Astrocyte (in vitro differentiated cells and primary cell): ENCODE results near the gene NUBPL. TPM values are rescaled to one million over a fixed set of nuclear protein-coding genes. Genes with fewer than 3 reads are reported as not detected.
"Not testable (repeated sequence)": the region's sequence is repeated elsewhere in the genome, so short reads cannot be mapped to it uniquely, and the experiment has no call there.

Experiments
- DNase-seq: peaks from one replicate; pipeline ENCODE4 v3.0.0-alpha.2; 2010; ENCODE audit warnings: low read depth
- FAIRE-seq: peaks from 2 replicates; lab custom pipeline; 2011; peaks lifted over from hg19 to GRCh38; lab: Jason Lieb, UNC
- H2AFZ ChIP-seq: 2 replicates; pipeline ENCODE4 v1.6.0; 2012; ENCODE audit warnings: low read depth, low read length, inconsistent platforms
- H3K27ac ChIP-seq: 2 replicates; pipeline ENCODE4 v1.5.1; 2011; ENCODE audit warnings: low read depth, low read length, inconsistent platforms
- H3K27me3 ChIP-seq: 2 replicates; pipeline ENCODE4 v1.6.0; 2011; ENCODE audit warnings: low read length, inconsistent platforms; ENCODE audit not compliant: insufficient read depth
- H3K36me3 ChIP-seq: 2 replicates; pipeline ENCODE4 v1.5.1; 2011; ENCODE audit warnings: low read length, inconsistent platforms; ENCODE audit not compliant: insufficient read depth
- H3K4me1 ChIP-seq: 2 replicates; pipeline ENCODE4 v1.5.1; 2011; ENCODE audit warnings: low read length, inconsistent platforms; ENCODE audit not compliant: insufficient read depth
- H3K4me2 ChIP-seq: 2 replicates; pipeline ENCODE4 v1.6.0; 2012; ENCODE audit warnings: low read length, inconsistent platforms
- H3K4me3 ChIP-seq: 2 replicates; pipeline ENCODE4 v1.5.1; 2011; ENCODE audit warnings: low read depth, mild to moderate bottlenecking, low read length, inconsistent platforms; ENCODE audit not compliant: insufficient read depth
- H3K79me2 ChIP-seq: 2 replicates; pipeline ENCODE4 v1.6.0; 2012; ENCODE audit warnings: mild to moderate bottlenecking, low read length, inconsistent platforms; ENCODE audit not compliant: insufficient read depth
- H3K9ac ChIP-seq: 2 replicates; pipeline ENCODE4 v1.6.0; 2012; ENCODE audit warnings: mild to moderate bottlenecking, low read length, inconsistent platforms
- H3K9me3 ChIP-seq: 2 replicates; pipeline ENCODE4 v1.5.1; 2012; ENCODE audit warnings: low read depth, mild to moderate bottlenecking, low read length, inconsistent platforms; ENCODE audit not compliant: insufficient read depth
- H4K20me1 ChIP-seq: 2 replicates; pipeline ENCODE4 v1.6.0; 2012; ENCODE audit warnings: low read length, inconsistent platforms; ENCODE audit not compliant: insufficient read depth
- H3K27ac Mint-ChIP-seq: one replicate; pipeline ENCODE4 v1.8.0; 2021; ENCODE audit warnings: mild to moderate bottlenecking, mixed read lengths; ENCODE audit not compliant: unreplicated experiment
- H3K27me3 Mint-ChIP-seq: one replicate; pipeline ENCODE4 v1.8.0; 2021; ENCODE audit warnings: low read depth, mixed read lengths; ENCODE audit not compliant: unreplicated experiment
- H3K36me3 Mint-ChIP-seq: one replicate; pipeline ENCODE4 v1.8.0; 2021; ENCODE audit warnings: low read depth, mixed read lengths; ENCODE audit not compliant: unreplicated experiment
- H3K4me1 Mint-ChIP-seq: one replicate; pipeline ENCODE4 v1.8.0; 2021; ENCODE audit warnings: low read depth, mixed read lengths; ENCODE audit not compliant: unreplicated experiment
- H3K4me3 Mint-ChIP-seq: one replicate; pipeline ENCODE4 v1.8.0; 2021; ENCODE audit warnings: mild to moderate bottlenecking, moderate library complexity, mixed read lengths; ENCODE audit not compliant: unreplicated experiment
- H3K9me3 Mint-ChIP-seq: one replicate; pipeline ENCODE4 v1.8.0; 2021; ENCODE audit warnings: mild to moderate bottlenecking, mixed read lengths; ENCODE audit not compliant: unreplicated experiment
- CTCF ChIP-seq: IDR thresholded peaks from 2 replicates; pipeline ENCODE4 v1.5.1; 2011; ENCODE audit warnings: low read depth, mild to moderate bottlenecking, inconsistent platforms, low read length, moderate library complexity; ENCODE audit not compliant: insufficient read depth
- EZH2 ChIP-seq: IDR thresholded peaks from 2 replicates; pipeline ENCODE4 v1.6.1; 2012; ENCODE audit warnings: mild to moderate bottlenecking, low read length, inconsistent platforms; ENCODE audit not compliant: insufficient read depth
- total RNA-seq: library from RNA; stranded (reverse); gene quantifications from 2 replicates; pipeline ENCODE4 v1.2.1, GENCODE V29; 2021

Gene NUBPL
- total RNA-seq, 1 donor from 2014 or later = 9.0 TPM

- no peak for DNase-seq
- Mint-ChIP-seq H3K27ac (no peak overlapping the region), H3K4me3 (no peak overlapping the region), H3K27me3 (no peaks in the 10 kb centered on the region), H3K4me1 (no peaks in the 10 kb centered on the region), H3K9me3 (no peaks in the 10 kb centered on the region), H3K36me3 (no peaks in the 10 kb centered on the region)
- Histone ChIP-seq H3K27ac (no peak overlapping the region), H3K4me3 (no peak overlapping the region), H3K36me3 (no peaks in the 10 kb centered on the region), H4K20me1 (no peaks in the 10 kb centered on the region), H3K4me1 (no peaks in the 10 kb centered on the region), H3K9ac (no peak overlapping the region), H3K79me2 (no peaks in the 10 kb centered on the region), H3K9me3 (no peaks in the 10 kb centered on the region), H2AFZ (no peak overlapping the region), H3K27me3 (no peaks in the 10 kb centered on the region), H3K4me2 (no peak overlapping the region)
- TF ChIP-seq EZH2 (no peak), CTCF (no peak)
- FAIRE-seq = no peak
Observed at GRCh38 chr14:31788340-31788739, 227.1 kb downstream of the NUBPL start.

GRCh38 chr14:31792726-31793125 is 231.5 kb downstream of the NUBPL start:
- Histone ChIP-seq H3K9me3 (no peaks in the 10 kb centered on the region), H4K20me1 (no peaks in the 10 kb centered on the region), H3K79me2 (no peaks in the 10 kb centered on the region), H3K27me3 (no peaks in the 10 kb centered on the region), H3K4me1 (no peaks in the 10 kb centered on the region), H3K27ac (no peak overlapping the region), H3K4me2 (no peak overlapping the region), H3K9ac (no peak overlapping the region), H2AFZ (no peak overlapping the region), H3K4me3 (no peak overlapping the region), H3K36me3 (no peaks in the 10 kb centered on the region)
- Mint-ChIP-seq H3K4me3 (no peak overlapping the region), H3K27ac (no peak overlapping the region), H3K9me3 (no peaks in the 10 kb centered on the region), H3K4me1 (no peaks in the 10 kb centered on the region), H3K27me3 (no peaks in the 10 kb centered on the region), H3K36me3 (no peaks in the 10 kb centered on the region)
- no peak for DNase-seq
- no peak for FAIRE-seq
- TF ChIP-seq CTCF (no peak), EZH2 (no peak)

GRCh38 chr14:31797946-31798345 is 236.7 kb downstream of the NUBPL start:
- H3K4me3 Mint-ChIP-seq, H3K4me1 Mint-ChIP-seq, H3K36me3 Mint-ChIP-seq, H3K9me3 Mint-ChIP-seq, H3K4me3 ChIP-seq, H3K27me3 Mint-ChIP-seq, H3K4me1 ChIP-seq, H3K27ac ChIP-seq, DNase-seq, H2AFZ ChIP-seq, H3K79me2 ChIP-seq, H4K20me1 ChIP-seq, H3K27ac Mint-ChIP-seq, H3K27me3 ChIP-seq, H3K36me3 ChIP-seq, H3K9ac ChIP-seq, FAIRE-seq, H3K4me2 ChIP-seq, H3K9me3 ChIP-seq: not testable (repeated sequence)
